GM23338 (cell line): ENCODE measurements around the gene KIAA1217. TPM values are rescaled to one million over a fixed set of nuclear protein-coding genes. Genes with fewer than 3 reads are reported as not detected.

Experiments used
- ATAC-seq: fragments of 200-7000 bp; cut with Tn5 transposase; 3 replicates; pipeline ENCODE4 v1.9.1; 2020
- DNase-seq: peaks from one replicate; pipeline ENCODE4 v3.0.0-alpha.2; 2015; ENCODE audit warnings: low spot score
- H2AFZ ChIP-seq: fragments of 200-600 bp; sonication (generic); 2 replicates; pipeline ENCODE4 v1.8.0; 2016; ENCODE audit warnings: antibody characterized with exemption, mild to moderate bottlenecking, moderate library complexity
- H3F3A ChIP-seq: fragments of 200-600 bp; sonication (generic); replicated peaks from 2 replicates; pipeline ENCODE4 v1.8.0; 2017; ENCODE audit warnings: antibody characterized with exemption, mixed run types, low read depth
- H3K27ac ChIP-seq: fragments of 200-600 bp; sonication (generic); 2 replicates; pipeline ENCODE4 v1.6.1; 2016; ENCODE audit warnings: low read depth
- H3K27me3 ChIP-seq: fragments of 200-600 bp; sonication (generic); 2 replicates; pipeline ENCODE4 v1.8.0; 2016; ENCODE audit warnings: mild to moderate bottlenecking, mixed run types, moderate library complexity; ENCODE audit not compliant: insufficient read depth
- H3K36me3 ChIP-seq: fragments of 200-600 bp; sonication (generic); 2 replicates; pipeline ENCODE4 v1.8.0; 2016; ENCODE audit warnings: mild to moderate bottlenecking; ENCODE audit not compliant: insufficient read depth
- H3K4me1 ChIP-seq: fragments of 200-600 bp; sonication (generic); 2 replicates; pipeline ENCODE4 v1.8.0; 2016; ENCODE audit warnings: mild to moderate bottlenecking, moderate library complexity; ENCODE audit not compliant: insufficient read depth
- H3K4me2 ChIP-seq: fragments of 200-600 bp; sonication (generic); 2 replicates; pipeline ENCODE4 v1.7.1; 2017; ENCODE audit warnings: mixed run types
- H3K4me3 ChIP-seq: fragments of 200-600 bp; sonication (generic); 2 replicates; pipeline ENCODE4 v1.6.1; 2016; ENCODE audit warnings: mixed run types
- H3K79me2 ChIP-seq: fragments of 200-600 bp; sonication (generic); replicated peaks from 2 replicates; pipeline ENCODE4 v1.8.0; 2017; ENCODE audit warnings: mild to moderate bottlenecking; ENCODE audit not compliant: insufficient read depth
- H3K9me2 ChIP-seq: fragments of 200-600 bp; sonication (generic); 2 replicates; pipeline ENCODE4 v1.8.0; 2017; ENCODE audit not compliant: insufficient read depth
- H4K20me1 ChIP-seq: fragments of 200-600 bp; sonication (generic); replicated peaks from 2 replicates; pipeline ENCODE4 v1.8.0; 2017; ENCODE audit warnings: mild to moderate bottlenecking; ENCODE audit not compliant: insufficient read depth
- H3K27ac Mint-ChIP-seq: 2 replicates; pipeline ENCODE4 v1.8.0; 2020; ENCODE audit warnings: inconsistent platforms, mild to moderate bottlenecking, moderate library complexity, mixed read lengths
- H3K27me3 Mint-ChIP-seq: 3 replicates; pipeline ENCODE4 v1.8.0; 2022; ENCODE audit warnings: low read depth, mild to moderate bottlenecking, moderate library complexity, mixed read lengths, inconsistent platforms; ENCODE audit not compliant: insufficient read depth, poor library complexity
- H3K36me3 Mint-ChIP-seq: 3 replicates; pipeline ENCODE4 v1.8.0; 2021; ENCODE audit warnings: low read depth, mild to moderate bottlenecking, inconsistent platforms, moderate library complexity, mixed read lengths
- H3K4me1 Mint-ChIP-seq: 3 replicates; pipeline ENCODE4 v1.8.0; 2020; ENCODE audit warnings: mild to moderate bottlenecking, inconsistent platforms, mixed read lengths
- H3K4me3 Mint-ChIP-seq: 3 replicates; pipeline ENCODE4 v1.8.0; 2021; ENCODE audit warnings: moderate library complexity, mild to moderate bottlenecking, inconsistent platforms, mixed read lengths
- H3K9me3 Mint-ChIP-seq: 3 replicates; pipeline ENCODE4 v1.8.0; 2020; ENCODE audit warnings: moderate library complexity, mild to moderate bottlenecking, inconsistent platforms, mixed read lengths
- ETS1 ChIP-seq: IDR thresholded peaks from 2 replicates; pipeline ENCODE4 v1.6.1; 2016; ENCODE audit warnings: antibody characterized with exemption
- EZH2 ChIP-seq: fragments of 200-600 bp; sonication (generic); IDR thresholded peaks from one replicate; pipeline ENCODE4 v1.8.0; 2017; ENCODE audit warnings: antibody characterized with exemption, mild to moderate bottlenecking, low read depth; ENCODE audit not compliant: unreplicated experiment
- EZH2phosphoT487 ChIP-seq: fragments of 200-600 bp; sonication (generic); IDR thresholded peaks from one replicate; pipeline ENCODE4 v1.8.1; 2018; ENCODE audit warnings: antibody characterized with exemption; ENCODE audit not compliant: unreplicated experiment
- JUNB ChIP-seq: IDR thresholded peaks from one replicate; pipeline ENCODE4 v1.6.1; 2016; ENCODE audit warnings: antibody characterized with exemption; ENCODE audit not compliant: unreplicated experiment
- POLR2AphosphoS5 ChIP-seq: IDR thresholded peaks from 2 replicates; pipeline ENCODE4 v1.6.1; 2016; ENCODE audit warnings: antibody characterized with exemption, low read depth
- REST ChIP-seq: IDR thresholded peaks from one replicate; pipeline ENCODE4 v1.6.1; 2018; ENCODE audit warnings: antibody characterized with exemption; ENCODE audit not compliant: unreplicated experiment
- STAT1 ChIP-seq: IDR thresholded peaks from one replicate; pipeline ENCODE4 v1.6.1; 2016; ENCODE audit warnings: antibody characterized with exemption; ENCODE audit not compliant: unreplicated experiment
- ZNF114 ChIP-seq: fragments of 250-450 bp; sonication (Bioruptor Pico); IDR thresholded peaks from 2 replicates; pipeline ENCODE4 v1.5.0; 2020; ENCODE audit warnings: mild to moderate bottlenecking, moderate library complexity
- ZNF331 ChIP-seq: fragments of 250-450 bp; sonication (Bioruptor Pico); IDR thresholded peaks from 2 replicates; pipeline ENCODE4 v1.5.0; 2020; ENCODE audit warnings: low read depth, mild to moderate bottlenecking, moderate library complexity
- ZNF462 ChIP-seq: fragments of 250-450 bp; sonication (Bioruptor Pico); IDR thresholded peaks from 2 replicates; pipeline ENCODE4 v1.5.0; 2020; ENCODE audit warnings: mild to moderate bottlenecking, moderate library complexity
- polyA plus RNA-seq: library from polyadenylated mRNA; unstranded; fragments of >200 nt; fragmentation: Nextera tagmentation; extraction: Ambion mirVana; gene quantifications from 2 replicates; pipeline ENCODE4 v1.2.1, GENCODE V29; 2016
- total RNA-seq: library from RNA; depleted of rRNA; stranded (reverse); fragments of >200 nt; shearing (Covaris generic); gene quantifications from 2 replicates; pipeline ENCODE4 v1.2.3, GENCODE V29; 2014

The KIAA1217 gene
- total and polyA plus RNA-seq, 2 experiments from 2014 or later, result 6.4 to 9.1 TPM

GRCh38 chr10:24241536-24242040, 32.6 kb downstream of the KIAA1217 start:
- Histone ChIP-seq H4K20me1 (no peaks in the 10 kb centered on the region), H3K36me3 (no peaks in the 10 kb centered on the region), H3K4me2 (no peak overlapping the region), H3K9me2 (no peaks in the 10 kb centered on the region), H3K79me2 (peaks cover 7% of the 10 kb centered on the region), H2AFZ (no peak overlapping the region), H3K4me1 (peaks cover 28% of the 10 kb centered on the region), H3K4me3 (no peak overlapping the region), H3K27ac (no peak overlapping the region), H3F3A (no peaks in the 10 kb centered on the region), H3K27me3 (no peaks in the 10 kb centered on the region)
- TF ChIP-seq ZNF462 (CRISPR knock-in tag), result no peak
- TF ChIP-seq ETS1, result no peak
- no peak for TF ChIP-seq JUNB
- TF ChIP-seq ZNF114, result no peak
- TF ChIP-seq POLR2AphosphoS5, result no peak
- no peak for TF ChIP-seq EZH2phosphoT487
- TF ChIP-seq ZNF331, result no peak
- no peak for TF ChIP-seq REST
- no peak for TF ChIP-seq EZH2
- TF ChIP-seq STAT1, result no peak
- H3K9me3 Mint-ChIP-seq, result no peaks in the 10 kb centered on the region
- H3K27me3 Mint-ChIP-seq, result peaks cover 5% of the 10 kb centered on the region
- no peaks in the 10 kb centered on the region for H3K36me3 Mint-ChIP-seq
- ATAC-seq (no peak), DNase-seq (no peak)
- H3K27ac Mint-ChIP-seq, result peak overlapping the region; percentile 52; the same call in 1 of the 2 replicates
- H3K4me1 Mint-ChIP-seq, result peaks cover 42% of the 10 kb centered on the region
- H3K4me3 Mint-ChIP-seq, result no peak overlapping the region
